Mesendoderm (in vitro differentiated cells): ENCODE measurements around the gene FAF1.

Experiments used
- DNase-seq: peaks from one replicate; pipeline ENCODE4 v3.0.0; 2013
- H2AK5ac ChIP-seq: 2 replicates; pipeline ENCODE4 v1.6.1; 2013; ENCODE audit warnings: low read length, inconsistent platforms
- H2BK120ac ChIP-seq: 2 replicates; pipeline ENCODE4 v1.6.1; 2013; ENCODE audit warnings: low read depth, mild to moderate bottlenecking, low read length, moderate library complexity, mixed read lengths
- H2BK15ac ChIP-seq: replicated peaks from 2 replicates; pipeline ENCODE4 v1.6.1; 2013; ENCODE audit warnings: low read depth, mild to moderate bottlenecking, moderate library complexity
- H2BK5ac ChIP-seq: 2 replicates; pipeline ENCODE4 v1.6.1; 2013; ENCODE audit warnings: low read length, inconsistent platforms
- H3K18ac ChIP-seq: 2 replicates; pipeline ENCODE4 v1.6.1; 2013; ENCODE audit warnings: mild to moderate bottlenecking, low read length, mixed read lengths
- H3K23ac ChIP-seq: one replicate; pipeline ENCODE4 v1.6.1; 2013; ENCODE audit warnings: low read length
- H3K27ac ChIP-seq: 2 replicates; pipeline ENCODE4 v1.5.1; 2013; ENCODE audit warnings: low read depth, mild to moderate bottlenecking, inconsistent platforms, low read length, moderate library complexity
- H3K27me3 ChIP-seq: 2 replicates; pipeline ENCODE4 v1.6.1; 2013; ENCODE audit warnings: low read length, control low read depth, mild to moderate bottlenecking, inconsistent platforms; ENCODE audit not compliant: insufficient read depth, poor library complexity
- H3K36me3 ChIP-seq: 2 replicates; pipeline ENCODE4 v1.6.1; 2013; ENCODE audit warnings: low read length, inconsistent platforms; ENCODE audit not compliant: control insufficient read depth, insufficient read depth
- H3K4ac ChIP-seq: one replicate; pipeline ENCODE4 v1.6.1; 2013; ENCODE audit warnings: low read depth, mild to moderate bottlenecking, low read length, moderate library complexity
- H3K4me1 ChIP-seq: 2 replicates; pipeline ENCODE4 v1.6.1; 2013; ENCODE audit warnings: low read depth, low read length, inconsistent platforms; ENCODE audit not compliant: control insufficient read depth
- H3K4me2 ChIP-seq: 2 replicates; pipeline ENCODE4 v1.6.1; 2013; ENCODE audit warnings: low read length
- H3K4me3 ChIP-seq: 2 replicates; pipeline ENCODE4 v1.5.1; 2013; ENCODE audit warnings: mild to moderate bottlenecking, low read length
- H3K56ac ChIP-seq: one replicate; pipeline ENCODE4 v1.6.1; 2013; ENCODE audit warnings: low read length
- H3K79me1 ChIP-seq: 2 replicates; pipeline ENCODE4 v1.6.1; 2013; ENCODE audit warnings: low read length, inconsistent platforms
- H3K79me2 ChIP-seq: 2 replicates; pipeline ENCODE4 v1.6.1; 2013; ENCODE audit warnings: mild to moderate bottlenecking, low read length; ENCODE audit not compliant: control insufficient read depth, insufficient read depth
- H3K9ac ChIP-seq: 2 replicates; pipeline ENCODE4 v1.6.1; 2013; ENCODE audit warnings: low read length, inconsistent platforms
- H4K5ac ChIP-seq: one replicate; pipeline ENCODE4 v1.6.1; 2013; ENCODE audit warnings: low read length
- H4K8ac ChIP-seq: one replicate; pipeline ENCODE4 v1.6.1; 2013; ENCODE audit warnings: low read depth, mild to moderate bottlenecking, control low read depth, low read length, moderate library complexity
- WGBS: extraction: QIAGEN DNeasy Blood & Tissue Kit; methylation state at CpG from one replicate; pipeline ENCODE4 v1.1.7; 2013; ENCODE audit warnings: low lambda C conversion rate, missing lambda C conversion rate; ENCODE audit not compliant: insufficient coverage; ENCODE audit errors: extremely low coverage; 5-methylcytosine and 5-hydroxymethylcytosine counted together

FAF1 gene

DNA sequence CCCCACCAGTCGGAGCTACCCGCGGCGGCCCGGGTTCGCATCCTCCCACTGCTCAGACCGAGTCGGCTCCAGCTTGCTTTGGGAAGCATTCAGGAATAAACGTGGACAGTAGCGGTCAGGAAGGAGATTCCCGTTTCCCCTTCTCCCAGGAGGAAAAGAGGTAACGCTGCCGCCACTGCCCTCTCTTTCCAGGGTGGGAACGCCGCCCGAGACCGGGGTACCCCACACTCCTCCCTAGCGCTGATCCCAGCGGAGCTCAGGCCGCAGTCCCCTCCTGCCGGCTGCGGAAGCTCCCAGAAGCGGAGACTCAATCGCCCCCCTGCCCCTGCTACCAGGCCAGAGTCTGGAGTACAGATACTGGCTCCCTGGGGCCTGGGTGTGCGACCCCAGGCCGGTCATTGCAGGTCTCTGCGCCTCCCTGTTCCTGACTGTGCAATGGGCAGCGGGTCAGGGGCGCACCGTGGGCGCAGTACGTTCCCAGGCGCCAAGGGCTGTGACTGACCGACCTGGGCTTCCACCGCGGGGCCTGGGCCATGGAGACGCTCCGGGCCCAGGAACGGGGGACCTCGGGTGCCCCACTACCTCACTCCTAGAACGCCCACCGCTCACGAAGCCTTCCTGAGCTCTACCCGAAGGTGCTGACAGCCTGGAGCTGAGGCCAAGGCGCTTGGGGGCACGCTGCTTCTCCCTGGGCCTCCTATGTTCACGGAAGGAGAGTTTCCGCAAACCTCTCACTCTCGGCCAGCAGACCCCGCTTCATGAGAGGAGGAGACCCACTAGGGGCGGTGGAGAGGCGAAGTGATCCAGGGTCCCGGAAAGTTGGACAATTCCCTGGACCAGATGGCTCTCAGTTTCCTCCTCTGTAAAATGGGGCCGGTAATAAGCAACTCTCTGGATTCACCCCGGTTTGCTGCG, 544.6 kb downstream of the FAF1 start:
- H3K79me2 ChIP-seq: no peaks in the 10 kb centered on the region
- no peak overlapping the region for H2BK15ac ChIP-seq
- peak overlapping the region; percentile 35 for H3K9ac ChIP-seq
- H3K36me3 ChIP-seq: no peaks in the 10 kb centered on the region
- no peak overlapping the region for H4K8ac ChIP-seq
- H2AK5ac ChIP-seq: no peak overlapping the region
- no CpG with 5 or more reads among the region's 56 CpGs for whole genome bisulfite sequencing
- H3K4me2 ChIP-seq: peak overlapping the region; percentile 19
- no peaks in the 10 kb centered on the region for H3K4me1 ChIP-seq
- H2BK5ac ChIP-seq: no peak overlapping the region
- H3K18ac ChIP-seq: no peak overlapping the region
- H4K5ac ChIP-seq: no peak overlapping the region
- H3K79me1 ChIP-seq: no peaks in the 10 kb centered on the region
- H3K4me3 ChIP-seq: no peak overlapping the region
- peak; percentile 58 for DNase-seq
- peak overlapping the region; percentile 85 for H3K23ac ChIP-seq
- H3K4ac ChIP-seq: no peak overlapping the region
- H3K27ac ChIP-seq: no peak overlapping the region
- H2BK120ac ChIP-seq: no peak overlapping the region
- peak overlapping the region; percentile 65 for H3K56ac ChIP-seq
- H3K27me3 ChIP-seq: peaks cover 70% of the 10 kb centered on the region

DNA sequence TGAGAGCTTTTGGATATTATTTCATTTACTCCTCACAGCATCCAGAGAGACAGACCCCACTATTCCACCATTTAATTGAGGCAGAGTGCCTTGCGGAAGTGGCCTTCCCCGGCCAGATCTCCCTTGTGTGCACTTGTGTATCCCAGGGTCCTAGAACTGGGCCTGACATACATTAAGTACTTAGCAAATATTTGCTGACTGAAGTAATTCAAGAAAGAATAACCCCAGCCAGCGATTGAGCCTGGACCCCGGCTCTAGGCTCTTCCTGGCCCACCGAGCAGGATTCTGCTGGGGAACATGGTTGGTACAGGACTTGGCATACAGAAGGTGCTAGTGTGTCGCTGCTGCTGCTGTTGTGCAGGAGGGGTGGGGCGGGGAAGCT, 545.2 kb downstream of the FAF1 start:
- H4K5ac ChIP-seq: no peak overlapping the region
- H2BK120ac ChIP-seq: no peak overlapping the region
- H3K18ac ChIP-seq: no peak overlapping the region
- no peak overlapping the region for H3K9ac ChIP-seq
- no peak overlapping the region for H4K8ac ChIP-seq
- H3K36me3 ChIP-seq: no peaks in the 10 kb centered on the region
- no peak overlapping the region for H3K4ac ChIP-seq
- no peaks in the 10 kb centered on the region for H3K79me1 ChIP-seq
- H2AK5ac ChIP-seq: no peak overlapping the region
- DNase-seq: no peak
- H3K4me2 ChIP-seq: no peak overlapping the region
- H3K27me3 ChIP-seq: peaks cover 63% of the 10 kb centered on the region
- H3K56ac ChIP-seq: no peak overlapping the region
- no peak overlapping the region for H2BK5ac ChIP-seq
- no CpG with 5 or more reads among the region's 7 CpGs for WGBS
- no peak overlapping the region for H3K27ac ChIP-seq
- H3K4me3 ChIP-seq: no peak overlapping the region
- no peaks in the 10 kb centered on the region for H3K4me1 ChIP-seq
- no peaks in the 10 kb centered on the region for H3K79me2 ChIP-seq
- H3K23ac ChIP-seq: no peak overlapping the region
- H2BK15ac ChIP-seq: no peak overlapping the region

DNA sequence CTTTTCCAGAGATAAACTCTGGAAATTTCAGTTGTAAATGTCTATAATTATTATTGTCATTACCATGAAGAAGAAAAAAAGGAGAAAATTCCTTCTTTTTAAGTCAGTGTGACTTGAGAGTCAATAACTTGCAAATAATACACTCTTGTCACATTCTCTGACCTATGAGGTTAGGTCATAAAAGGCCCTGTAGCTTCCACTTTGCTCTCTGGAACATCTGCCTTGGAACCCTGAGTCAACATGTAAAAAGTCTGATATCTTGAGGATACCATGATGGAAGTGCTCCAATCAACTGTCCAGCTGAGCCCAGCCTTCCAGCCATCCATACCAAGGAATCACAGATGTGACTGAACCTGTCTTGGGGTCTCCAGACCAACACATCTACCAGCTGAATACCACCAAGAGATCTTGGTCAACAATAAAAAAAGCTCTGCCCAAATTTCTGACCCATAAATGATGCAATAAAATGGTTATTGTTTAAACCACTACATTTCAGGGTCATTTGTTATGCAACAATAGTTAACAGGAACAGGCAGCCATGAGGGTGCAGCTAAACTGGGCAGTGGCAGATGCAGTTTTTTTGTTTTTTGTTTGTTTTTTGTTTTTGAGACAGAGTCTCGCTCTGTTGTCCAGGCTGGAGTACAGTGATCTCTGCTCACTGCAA, 547.1 kb downstream of the FAF1 start:
- WGBS: no CpG with 5 or more reads among the region's 1 CpG
- H3K9ac ChIP-seq: no peak overlapping the region
- no peak overlapping the region for H3K27ac ChIP-seq
- H3K4ac ChIP-seq: no peak overlapping the region
- H3K23ac ChIP-seq: no peak overlapping the region
- no peak overlapping the region for H2AK5ac ChIP-seq
- H4K8ac ChIP-seq: no peak overlapping the region
- H3K79me1 ChIP-seq: no peaks in the 10 kb centered on the region
- no peak overlapping the region for H3K4me3 ChIP-seq
- H3K56ac ChIP-seq: no peak overlapping the region
- H2BK5ac ChIP-seq: no peak overlapping the region
- H3K4me2 ChIP-seq: no peak overlapping the region
- no peak overlapping the region for H2BK15ac ChIP-seq
- no peaks in the 10 kb centered on the region for H3K36me3 ChIP-seq
- DNase-seq: no peak
- no peak overlapping the region for H3K18ac ChIP-seq
- H2BK120ac ChIP-seq: no peak overlapping the region
- no peaks in the 10 kb centered on the region for H3K79me2 ChIP-seq
- no peaks in the 10 kb centered on the region for H3K4me1 ChIP-seq
- H4K5ac ChIP-seq: no peak overlapping the region
- peaks cover 46% of the 10 kb centered on the region for H3K27me3 ChIP-seq

DNA sequence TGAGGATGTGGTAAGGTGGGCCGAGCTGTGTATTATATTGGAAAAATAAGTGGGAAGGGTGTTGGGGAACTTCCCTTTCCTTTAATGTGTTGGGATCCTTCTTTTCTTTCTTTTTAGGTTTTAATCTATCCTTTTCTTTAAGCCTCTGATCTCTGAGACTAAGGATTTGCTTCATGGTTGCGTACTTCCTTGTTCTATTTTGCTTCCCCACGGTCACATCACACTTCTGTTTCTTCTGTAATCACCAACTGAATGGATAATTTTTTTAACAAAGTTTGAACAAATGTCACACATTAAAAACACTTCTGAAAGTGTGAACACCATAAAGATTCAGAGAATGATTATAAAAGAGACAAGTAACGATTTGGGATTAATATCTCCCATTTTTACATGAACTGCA, 554.3 kb downstream of the FAF1 start:
- Histone ChIP-seq H3K4me1 (no peaks in the 10 kb centered on the region), H3K4me3 (no peak overlapping the region), H3K36me3 (no peaks in the 10 kb centered on the region), H3K27ac (no peak overlapping the region), H3K27me3 (no peaks in the 10 kb centered on the region), H3K18ac (no peak overlapping the region), H2BK15ac (no peak overlapping the region), H3K4me2 (no peak overlapping the region), H2BK120ac (no peak overlapping the region), H2AK5ac (no peak overlapping the region), H3K79me1 (no peaks in the 10 kb centered on the region), H3K4ac (no peak overlapping the region), H3K9ac (no peak overlapping the region), H2BK5ac (no peak overlapping the region), H4K5ac (no peak overlapping the region), H4K8ac (no peak overlapping the region), H3K79me2 (no peaks in the 10 kb centered on the region), H3K56ac (no peak overlapping the region), H3K23ac (no peak overlapping the region)
- WGBS: no CpG with 5 or more reads among the region's 4 CpGs
- no peak for DNase-seq

DNA sequence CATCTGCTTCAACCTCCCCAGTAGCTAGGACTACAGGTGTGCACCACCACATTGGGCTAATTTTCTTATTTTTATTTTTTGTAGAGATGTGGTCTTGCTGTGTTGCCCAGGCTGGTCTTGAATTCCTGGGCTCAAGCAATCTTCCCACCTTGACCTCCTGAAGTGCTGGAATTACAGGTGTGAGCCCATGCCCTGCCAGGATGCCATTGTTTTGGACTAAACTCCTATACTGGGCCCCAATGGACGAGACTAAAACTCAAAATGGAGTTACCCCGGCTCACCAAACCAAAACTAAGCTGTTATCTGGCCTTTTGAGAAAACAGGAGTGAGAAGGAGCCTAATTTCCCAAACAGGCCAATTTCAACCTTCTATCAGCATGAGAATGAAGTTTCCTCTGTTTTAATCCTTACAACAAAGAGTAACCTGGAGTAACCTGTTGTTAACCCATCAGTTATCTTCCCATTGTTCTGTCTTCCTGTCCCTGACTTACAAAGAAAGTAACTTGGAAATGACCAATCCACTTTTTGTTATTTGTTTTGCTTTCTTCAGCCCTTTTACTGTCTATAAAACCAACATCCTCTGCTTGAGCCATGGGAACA, 566.4 kb downstream of the FAF1 start:
- Histone ChIP-seq H3K27me3 (no peaks in the 10 kb centered on the region), H3K23ac (no peak overlapping the region), H4K5ac (no peak overlapping the region), H3K9ac (no peak overlapping the region), H2BK15ac (no peak overlapping the region), H3K79me1 (no peaks in the 10 kb centered on the region), H2AK5ac (no peak overlapping the region), H4K8ac (no peak overlapping the region), H3K79me2 (no peaks in the 10 kb centered on the region), H3K4me1 (no peaks in the 10 kb centered on the region), H3K4me3 (no peak overlapping the region), H3K27ac (peak overlapping the region; percentile 4), H3K4me2 (no peak overlapping the region), H2BK120ac (no peak overlapping the region), H3K4ac (peak overlapping the region; percentile 70), H3K18ac (no peak overlapping the region), H2BK5ac (no peak overlapping the region), H3K56ac (no peak overlapping the region), H3K36me3 (no peaks in the 10 kb centered on the region)
- peak; percentile 78 for DNase-seq
- WGBS: no CpG with 5 or more reads among the region's 2 CpGs
